DND-41 (cell line): Measurements from ENCODE around the gene PRRT1B.

Experiments
- ATAC-seq: fragments of 200-7000 bp; cut with Tn5 transposase; 3 replicates; pipeline ENCODE4 v1.9.1; 2021; ENCODE audit warnings: low read depth; ENCODE audit not compliant: insufficient read depth
- DNase-seq: peaks from one replicate; pipeline ENCODE4 v3.0.0-alpha.2; 2020
- H2AFZ ChIP-seq: 2 replicates; pipeline ENCODE4 v1.6.0; 2012; ENCODE audit warnings: low read depth, low read length
- H3K27ac ChIP-seq: 2 replicates; pipeline ENCODE4 v1.5.1; 2012; ENCODE audit warnings: low read length, inconsistent platforms
- H3K27me3 ChIP-seq: fragments of 200-600 bp; sonication (generic); 2 replicates; pipeline ENCODE4 v1.6.0; 2012; ENCODE audit warnings: low read length, mild to moderate bottlenecking, inconsistent platforms; ENCODE audit not compliant: insufficient read depth, poor library complexity
- H3K36me3 ChIP-seq: 2 replicates; pipeline ENCODE4 v1.5.1; 2012; ENCODE audit warnings: low read length, inconsistent platforms; ENCODE audit not compliant: insufficient read depth
- H3K4me1 ChIP-seq: 2 replicates; pipeline ENCODE4 v1.5.1; 2012; ENCODE audit warnings: mild to moderate bottlenecking, low read length; ENCODE audit not compliant: insufficient read depth
- H3K4me2 ChIP-seq: 2 replicates; pipeline ENCODE4 v1.6.0; 2012; ENCODE audit warnings: mild to moderate bottlenecking, moderate library complexity, low read length, inconsistent platforms; ENCODE audit not compliant: insufficient read depth
- H3K4me3 ChIP-seq, 2 experiments: fragments of 200-600 bp in 1 of 2; shearing (Covaris generic) in 1 of 2; 2 replicates each; pipeline ENCODE4 v1.5.1; 2012 to 2016; ENCODE audit warnings: inconsistent platforms in 2 of 2, low read length in 2 of 2, mild to moderate bottlenecking in 2 of 2, low read depth in 1 of 2, moderate library complexity in 1 of 2
- H3K79me2 ChIP-seq: 2 replicates; pipeline ENCODE4 v1.6.0; 2012; ENCODE audit warnings: low read length, inconsistent platforms; ENCODE audit not compliant: insufficient read depth
- H3K9ac ChIP-seq: 2 replicates; pipeline ENCODE4 v1.6.0; 2012; ENCODE audit warnings: low read depth, mild to moderate bottlenecking, inconsistent platforms, low read length, moderate library complexity
- H3K9me3 ChIP-seq: 2 replicates; pipeline ENCODE4 v1.5.1; 2012; ENCODE audit warnings: low read length, moderate library complexity, mild to moderate bottlenecking, inconsistent platforms; ENCODE audit not compliant: insufficient read depth, severe bottlenecking
- H4K20me1 ChIP-seq: 2 replicates; pipeline ENCODE4 v1.6.0; 2012; ENCODE audit warnings: low read length; ENCODE audit not compliant: insufficient read depth
- CTCF ChIP-seq: IDR thresholded peaks from 2 replicates; pipeline ENCODE4 v1.5.1; 2012; ENCODE audit warnings: borderline replicate concordance, low read length, moderate library complexity, mild to moderate bottlenecking; ENCODE audit not compliant: poor library complexity, severe bottlenecking; ENCODE audit errors: extremely low read depth
- EZH2 ChIP-seq: IDR thresholded peaks from 3 replicates; pipeline ENCODE4 v1.6.1; 2012; ENCODE audit warnings: borderline replicate concordance, low read depth, mild to moderate bottlenecking, moderate library complexity, low read length, inconsistent platforms; ENCODE audit not compliant: severe bottlenecking

Gene PRRT1B

GRCh38 chr9:131516100-131516499 is 29.2 kb upstream of the PRRT1B start:
- no peaks in the 10 kb centered on the region for H4K20me1 ChIP-seq
- no peaks in the 10 kb centered on the region for H3K4me1 ChIP-seq
- no peaks in the 10 kb centered on the region for H3K27me3 ChIP-seq
- no peak for ATAC-seq
- peaks cover 86% of the 10 kb centered on the region for H3K36me3 ChIP-seq
- no peak overlapping the region for H3K4me2 ChIP-seq
- H3K27ac ChIP-seq: no peak overlapping the region
- H2AFZ ChIP-seq: no peak overlapping the region
- TF ChIP-seq EZH2 (no peak), CTCF (no peak)
- no peak overlapping the region for H3K4me3 ChIP-seq
- H3K9me3 ChIP-seq: no peaks in the 10 kb centered on the region
- no peaks in the 10 kb centered on the region for H3K79me2 ChIP-seq
- H3K9ac ChIP-seq: no peak overlapping the region
- DNase-seq: no peak

- no peak for ATAC-seq
- no peak overlapping the region for H2AFZ ChIP-seq
- H3K9ac ChIP-seq: no peak overlapping the region
- H3K27me3 ChIP-seq: no peaks in the 10 kb centered on the region
- H3K4me1 ChIP-seq: no peaks in the 10 kb centered on the region
- no peak overlapping the region for H3K4me3 ChIP-seq
- no peaks in the 10 kb centered on the region for H4K20me1 ChIP-seq
- H3K27ac ChIP-seq: no peak overlapping the region
- H3K9me3 ChIP-seq: no peaks in the 10 kb centered on the region
- no peaks in the 10 kb centered on the region for H3K79me2 ChIP-seq
- peaks cover 82% of the 10 kb centered on the region for H3K36me3 ChIP-seq
- TF ChIP-seq CTCF: no peak
- TF ChIP-seq EZH2: no peak
- no peak for DNase-seq
- no peak overlapping the region for H3K4me2 ChIP-seq
Measured at GRCh38 chr9:131516930-131517329, 28.4 kb upstream of the PRRT1B start.

GRCh38 chr9:131517761-131518190 is 27.5 kb upstream of the PRRT1B start:
- Histone ChIP-seq H3K4me1 (no peaks in the 10 kb centered on the region), H3K27me3 (no peaks in the 10 kb centered on the region), H3K4me2 (no peak overlapping the region), H3K9me3 (no peaks in the 10 kb centered on the region), H3K36me3 (peaks cover 83% of the 10 kb centered on the region), H3K79me2 (no peaks in the 10 kb centered on the region), H3K4me3 (no peak overlapping the region), H3K27ac (no peak overlapping the region), H3K9ac (no peak overlapping the region), H2AFZ (no peak overlapping the region), H4K20me1 (no peaks in the 10 kb centered on the region)
- TF ChIP-seq EZH2 (no peak), CTCF (no peak)
- ATAC-seq (no peak), DNase-seq (no peak)

GRCh38 chr9:131518553-131518952 is 26.8 kb upstream of the PRRT1B start:
- Histone ChIP-seq H3K27ac (no peak overlapping the region), H3K4me1 (no peaks in the 10 kb centered on the region), H3K79me2 (no peaks in the 10 kb centered on the region), H3K36me3 (peaks cover 82% of the 10 kb centered on the region), H3K27me3 (no peaks in the 10 kb centered on the region), H3K4me2 (no peak overlapping the region), H3K9me3 (no peaks in the 10 kb centered on the region), H4K20me1 (0 out of 2 replicates have a peak, but pooled peaks cover 2% of the 10 kb centered on the region), H3K9ac (no peak overlapping the region), H2AFZ (no peak overlapping the region), H3K4me3 (no peak overlapping the region)
- DNase-seq: no peak
- TF ChIP-seq CTCF (no peak), EZH2 (no peak)
- ATAC-seq: no peak
